ENCODE measurements around the gene TMCC2.

- TF ChIP-seq, protein P1, sequence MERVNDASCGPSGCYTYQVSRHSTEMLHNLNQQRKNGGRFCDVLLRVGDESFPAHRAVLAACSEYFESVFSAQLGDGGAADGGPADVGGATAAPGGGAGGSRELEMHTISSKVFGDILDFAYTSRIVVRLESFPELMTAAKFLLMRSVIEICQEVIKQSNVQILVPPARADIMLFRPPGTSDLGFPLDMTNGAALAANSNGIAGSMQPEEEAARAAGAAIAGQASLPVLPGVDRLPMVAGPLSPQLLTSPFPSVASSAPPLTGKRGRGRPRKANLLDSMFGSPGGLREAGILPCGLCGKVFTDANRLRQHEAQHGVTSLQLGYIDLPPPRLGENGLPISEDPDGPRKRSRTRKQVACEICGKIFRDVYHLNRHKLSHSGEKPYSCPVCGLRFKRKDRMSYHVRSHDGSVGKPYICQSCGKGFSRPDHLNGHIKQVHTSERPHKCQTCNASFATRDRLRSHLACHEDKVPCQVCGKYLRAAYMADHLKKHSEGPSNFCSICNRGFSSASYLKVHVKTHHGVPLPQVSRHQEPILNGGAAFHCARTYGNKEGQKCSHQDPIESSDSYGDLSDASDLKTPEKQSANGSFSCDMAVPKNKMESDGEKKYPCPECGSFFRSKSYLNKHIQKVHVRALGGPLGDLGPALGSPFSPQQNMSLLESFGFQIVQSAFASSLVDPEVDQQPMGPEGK (CRISPR knock-in tag; IDR thresholded peaks at IDR 0.05; ENCODE audit: borderline replicate concordance) = no peak
- TF ChIP-seq, protein P2, sequence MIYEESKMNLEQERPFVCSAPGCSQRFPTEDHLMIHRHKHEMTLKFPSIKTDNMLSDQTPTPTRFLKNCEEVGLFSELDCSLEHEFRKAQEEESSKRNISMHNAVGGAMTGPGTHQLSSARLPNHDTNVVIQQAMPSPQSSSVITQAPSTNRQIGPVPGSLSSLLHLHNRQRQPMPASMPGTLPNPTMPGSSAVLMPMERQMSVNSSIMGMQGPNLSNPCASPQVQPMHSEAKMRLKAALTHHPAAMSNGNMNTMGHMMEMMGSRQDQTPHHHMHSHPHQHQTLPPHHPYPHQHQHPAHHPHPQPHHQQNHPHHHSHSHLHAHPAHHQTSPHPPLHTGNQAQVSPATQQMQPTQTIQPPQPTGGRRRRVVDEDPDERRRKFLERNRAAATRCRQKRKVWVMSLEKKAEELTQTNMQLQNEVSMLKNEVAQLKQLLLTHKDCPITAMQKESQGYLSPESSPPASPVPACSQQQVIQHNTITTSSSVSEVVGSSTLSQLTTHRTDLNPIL (CRISPR knock-in tag; IDR thresholded peaks at IDR 0.05; ENCODE audit: low read depth) = no peak
- TF ChIP-seq ZNF8 (CRISPR knock-in tag; IDR thresholded peaks at IDR 0.05) (no peak), RARB (CRISPR knock-in tag; IDR thresholded peaks at IDR 0.05) (no peak), CSDC2 (CRISPR knock-in tag; IDR thresholded peaks at IDR 0.05) (no peak)
These were observed 17.4 kb downstream of the TMCC2 start for GRCh38 chr1:205245096-205245495.
